Stomach (tissue), 4 donors: ENCODE results near the gene CHSY3.

Experiments
- CTCF ChIP-seq, 7 experiments: fragments of 450-650 bp in 4 of 7; fragments of 200-600 bp in 3 of 7; sonication (generic) in 3 of 7; IDR thresholded peaks; one replicate each; pipeline ENCODE4 v1.5.1; 2016 to 2019; ENCODE audit warnings: antibody characterized with exemption in 7 of 7, control low read depth in 2 of 7, mild to moderate bottlenecking in 1 of 7
- POLR2A ChIP-seq, 4 donors: fragments of 450-650 bp; IDR thresholded peaks; one replicate each; pipeline ENCODE4 v1.6.1; 2016; ENCODE audit warnings: antibody characterized with exemption in 4 of 4, control low read depth in 2 of 4, mild to moderate bottlenecking in 1 of 4, moderate library complexity in 1 of 4
- POLR2AphosphoS5 ChIP-seq, 3 donors: sonication (generic); formaldehyde crosslinking; IDR thresholded peaks; one replicate each; pipeline ENCODE4 v1.6.1; 2016; ENCODE audit warnings: antibody characterized with exemption in 3 of 3

GRCh38 chr5:130063603-130064002 is 159.3 kb downstream of the CHSY3 start:
- TF ChIP-seq CTCF (IDR thresholded peaks at IDR 0.05) = no peak
- no peak for TF ChIP-seq POLR2A (IDR thresholded peaks at IDR 0.05)
- TF ChIP-seq POLR2AphosphoS5 (IDR thresholded peaks at IDR 0.05) = no peak
